T47D (cell line): ENCODE data around the gene ASB14.
"Not testable (repeated sequence)": the region's sequence is repeated elsewhere in the genome, so short reads cannot be mapped to it uniquely, and the experiment has no call there.

Source experiments
- DNase-seq, 2 experiments: peaks; one replicate each; pipeline versions ENCODE4 v3.0.0 to v3.0.0-alpha.2; 2011 to 2012; ENCODE audit warnings: low read depth in 1 of 2, low spot score in 1 of 2
- JUND ChIP-seq: IDR thresholded peaks from 2 replicates; pipeline ENCODE4 v1.6.1; 2012; ENCODE audit warnings: low read depth
- in situ Hi-C: cut with HindIII; loops from 2 replicates; pipeline ENCODE4 v1.10.0; 2016; ENCODE audit warnings: low sequenced_read_pairs, low pct_unique_long_range_greater_than_20kb

The ASB14 gene

GRCh38 chr3:57292159-57292896 lies at the start of gene ASB14:
Gene ASB14, minus strand, starts transcription at chr3:57292685. Its CDS starts 652 bp downstream, at chr3:57292033.
- no peak for TF ChIP-seq JUND
- DNase-seq, result no peak
- in situ Hi-C loops, result no loop called here

GRCh38 chr3:57339071-57339642 lies 46.7 kb upstream of the ASB14 start:
- DNase-seq, in situ Hi-C loops: not testable (repeated sequence)

GRCh38 chr3:57338272-57339070 lies 46.0 kb upstream of the ASB14 start:
- DNase-seq, in situ Hi-C loops: not testable (repeated sequence)

DNA sequence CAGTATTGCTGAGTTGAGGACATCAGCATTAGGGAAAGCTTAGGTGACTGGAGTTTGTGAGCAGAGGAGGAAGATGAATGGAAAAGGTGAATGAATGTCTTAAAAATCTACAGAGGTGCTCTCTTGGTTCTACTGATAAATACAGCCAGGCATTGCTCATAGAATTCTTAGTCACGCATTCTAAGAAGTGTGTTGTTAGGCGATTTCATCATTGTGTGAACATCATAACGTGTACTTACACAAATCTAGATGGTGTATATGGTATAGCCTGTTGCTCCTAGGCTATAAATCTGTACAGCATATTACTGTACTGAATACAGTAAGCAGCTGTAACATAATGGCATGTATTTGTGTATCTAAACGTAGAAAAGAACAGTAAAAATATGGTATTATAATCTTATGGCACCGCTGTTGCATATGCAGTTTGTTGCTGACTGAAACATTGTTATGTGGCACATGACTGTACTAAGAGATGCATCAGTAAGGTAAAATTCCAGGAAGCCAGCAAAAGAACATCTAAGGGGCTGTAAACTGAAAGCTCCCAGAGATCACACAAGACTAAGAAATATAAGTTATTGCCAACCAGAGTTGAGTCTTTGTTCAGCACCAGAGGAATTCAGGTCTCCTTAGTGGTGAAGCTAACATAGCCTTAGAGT lies 42.9 kb upstream of the ASB14 start:
- no peak for DNase-seq
- in situ Hi-C loops, result no loop called here
- no peak for TF ChIP-seq JUND

DNA sequence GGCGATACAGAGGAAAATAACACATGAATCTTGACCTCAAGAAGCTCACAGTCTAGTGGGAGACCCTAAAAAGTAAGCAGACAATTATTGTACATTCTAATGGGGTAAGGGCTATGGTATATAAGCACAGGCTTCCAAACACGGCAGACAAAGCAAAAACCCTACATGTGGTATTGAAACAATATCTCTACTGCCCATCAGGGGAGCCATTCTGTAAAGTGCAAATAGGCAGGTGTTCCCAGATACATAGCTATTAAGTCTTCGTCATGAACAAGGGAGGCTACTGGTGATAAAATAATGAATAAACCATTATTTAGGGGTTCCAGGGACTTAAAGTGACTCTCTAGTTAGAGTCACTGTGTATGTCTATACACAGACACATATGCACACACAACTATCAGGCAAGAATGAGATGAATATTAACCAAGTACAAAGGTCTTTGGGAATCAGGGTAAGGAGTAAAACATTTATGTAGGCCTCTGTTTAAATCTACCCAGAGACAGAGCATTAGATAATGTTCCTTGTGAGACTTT lies 38.7 kb upstream of the ASB14 start:
- in situ Hi-C loops, result no loop called here
- no peak for DNase-seq
- TF ChIP-seq JUND, result no peak

GRCh38 chr3:57326498-57326897 lies 34.0 kb upstream of the ASB14 start:
- in situ Hi-C loops, DNase-seq: not testable (repeated sequence)

DNA sequence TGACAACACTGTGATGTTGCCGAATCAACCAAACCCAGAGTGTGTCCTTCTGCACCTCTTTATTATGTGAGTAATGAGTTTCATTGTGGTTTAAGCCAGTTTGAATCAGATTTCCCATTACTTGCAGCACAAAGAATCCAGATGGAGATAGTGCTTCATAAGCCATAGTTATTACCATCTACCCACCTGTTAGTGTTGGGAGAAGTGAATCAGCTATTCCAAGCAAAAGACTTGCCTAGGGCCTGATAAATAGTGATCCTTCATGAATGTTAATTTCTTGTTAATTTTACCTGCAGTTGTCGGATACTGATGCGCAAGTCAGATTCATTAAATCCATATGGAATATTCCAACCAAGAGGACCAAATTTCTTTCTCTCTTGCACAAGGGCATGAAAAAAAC lies 21.7 kb upstream of the ASB14 start:
- in situ Hi-C loops, result no loop called here
- TF ChIP-seq JUND, result no peak

GRCh38 chr3:57309769-57310360 lies 17.4 kb upstream of the ASB14 start:
- no peak for TF ChIP-seq JUND
- no peak for DNase-seq
- in situ Hi-C loops, result no loop called here

More for the DNA sequence above, 21.7 kb upstream of the ASB14 start:
- no peak for DNase-seq

DNA sequence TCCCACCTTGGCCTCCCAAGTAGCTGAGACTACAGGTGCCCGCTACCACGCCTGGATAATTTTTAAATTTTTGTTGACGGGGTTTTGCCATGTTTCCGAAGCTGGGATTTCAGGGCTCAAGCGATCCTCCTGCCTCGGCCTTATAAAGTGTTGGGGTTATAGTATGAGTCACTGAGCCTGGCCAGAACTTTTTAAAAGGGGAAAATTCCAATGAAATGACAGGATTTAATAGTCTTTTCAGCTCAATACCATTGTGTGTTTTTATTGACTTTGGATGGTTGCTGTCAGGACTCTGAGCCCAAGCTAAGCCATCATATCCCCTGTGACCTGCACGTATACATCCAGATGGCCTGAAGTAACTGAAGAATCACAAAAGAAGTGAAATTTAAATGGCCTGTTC lies 11.0 kb upstream of the ASB14 start:
- in situ Hi-C loops, DNase-seq: not testable (repeated sequence)

DNA sequence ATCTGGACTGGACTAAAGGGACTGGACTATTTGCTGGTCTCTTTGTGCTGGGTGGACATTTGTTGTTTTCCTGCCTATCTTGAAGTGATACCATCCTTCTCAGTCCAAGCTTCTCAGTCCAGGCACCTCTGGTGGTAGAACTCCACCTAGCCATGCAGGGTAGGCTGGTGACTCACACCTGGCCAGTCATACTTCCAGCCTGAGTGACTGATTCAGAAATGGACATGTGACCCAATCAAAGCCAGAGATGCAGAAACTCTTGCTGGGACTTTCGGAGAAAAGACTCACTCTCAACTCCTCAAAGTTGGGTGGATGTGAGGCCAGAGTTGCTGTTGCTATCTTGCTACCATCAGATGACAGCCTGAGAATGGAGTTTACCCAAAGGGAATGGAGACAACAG lies 5.6 kb upstream of the ASB14 start:
- no peak for TF ChIP-seq JUND

DNA sequence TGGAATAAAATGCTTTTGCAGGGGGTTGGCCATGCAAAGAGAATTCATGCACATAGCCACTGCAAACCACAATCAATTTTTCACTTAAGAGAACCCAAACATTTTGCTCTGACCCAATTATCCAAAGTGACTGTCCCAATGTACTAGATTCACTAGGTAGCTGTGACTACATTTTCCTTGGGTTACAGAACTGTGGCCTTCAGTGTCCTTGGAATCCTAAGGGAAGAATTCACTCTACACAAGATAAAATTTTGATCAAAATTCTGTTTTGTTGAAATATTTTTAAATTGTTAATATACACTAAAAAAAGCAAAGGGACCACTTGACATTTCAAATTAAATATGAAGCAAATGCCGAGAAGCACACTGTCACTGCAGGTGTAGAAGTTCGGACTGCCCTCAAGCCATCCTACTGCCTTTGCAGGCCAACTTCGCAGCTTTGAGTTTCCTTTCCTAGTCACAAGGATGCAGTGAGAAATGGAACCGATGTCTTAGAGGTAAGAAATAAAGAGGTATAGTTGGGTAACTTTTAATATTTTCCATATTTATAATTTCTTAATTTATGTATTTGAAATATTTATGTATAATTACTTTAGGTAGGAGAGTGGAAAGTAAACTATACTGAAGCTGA lies 527 bp upstream of the ASB14 start:
- TF ChIP-seq JUND, result no peak
- DNase-seq, result no peak
- in situ Hi-C loops, result no loop called here

More for the DNA sequence above, 5.6 kb upstream of the ASB14 start:
- DNase-seq, result peak in 1 of 2 experiments; percentile 5
- in situ Hi-C loops, result no loop called here

DNA sequence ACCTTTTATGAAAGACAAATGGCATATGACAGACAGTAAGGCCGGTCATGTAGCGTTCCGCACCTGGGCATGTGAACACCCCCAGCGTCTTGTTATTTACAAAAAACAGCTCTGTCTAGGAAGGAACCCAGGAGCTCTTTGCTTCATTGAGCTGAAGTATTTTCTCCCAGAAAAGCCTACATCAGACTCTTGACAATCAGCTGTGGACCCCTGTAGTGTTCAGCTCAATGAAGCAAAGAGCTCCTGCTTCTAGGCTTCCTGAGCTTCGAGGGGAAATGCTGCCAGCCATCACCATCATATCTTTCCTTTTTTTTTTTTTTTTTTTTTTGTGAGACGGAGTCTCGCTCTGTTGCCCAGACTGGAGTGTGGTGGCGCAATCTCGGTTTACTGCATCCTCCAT lies 4.1 kb downstream of the ASB14 start:
- in situ Hi-C loops, result no loop called here
- no peak for TF ChIP-seq JUND
- DNase-seq, result no peak
